Fibroblast of gingiva (primary cell): ENCODE results near the gene LAMA5.

Experiments used
- DNase-seq: peaks from one replicate; pipeline ENCODE4 v3.0.0-alpha.2; 2011; ENCODE audit warnings: low read depth

Gene LAMA5

DNA sequence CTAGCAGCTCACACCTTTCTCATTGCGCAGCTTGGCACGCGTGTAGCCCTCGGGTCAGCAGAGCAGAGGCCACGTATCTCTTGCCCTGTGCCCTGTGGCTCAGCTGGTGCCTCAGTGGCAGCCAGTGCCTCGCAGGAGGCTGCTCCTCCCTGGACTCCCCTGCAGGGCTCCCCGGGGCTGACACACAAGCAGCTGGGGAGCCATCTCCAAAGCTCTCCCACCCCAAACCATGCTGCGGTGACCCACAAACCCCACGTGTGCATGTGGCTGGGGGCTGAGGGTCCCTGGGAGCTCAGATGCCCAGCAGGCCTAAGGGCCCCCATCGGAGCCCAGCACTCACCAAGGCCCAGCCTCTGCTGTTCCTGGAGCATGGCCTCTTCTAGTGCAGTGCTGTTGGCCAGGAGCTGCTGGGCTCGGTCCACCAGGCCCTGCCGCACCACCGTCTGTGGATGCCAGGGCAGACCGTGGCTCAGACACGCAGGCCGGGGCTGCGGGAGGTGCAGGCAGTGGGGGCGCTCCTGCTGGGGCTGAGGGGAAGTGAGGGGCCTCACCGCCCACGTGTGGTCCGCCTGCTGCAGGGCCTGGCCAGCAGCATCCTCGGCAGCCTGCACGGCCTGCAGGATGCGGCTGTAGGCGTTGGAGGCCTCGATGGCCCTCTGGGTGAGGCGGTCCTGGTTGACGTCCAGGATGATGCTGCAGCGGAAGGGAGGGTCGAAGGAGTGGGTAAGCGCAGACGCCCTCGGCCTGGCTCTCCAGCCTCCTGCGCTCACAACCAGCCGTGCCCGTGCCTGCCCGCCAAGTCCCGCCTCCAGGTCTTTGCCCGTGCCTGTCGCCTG is 50.6 kb downstream of the LAMA5 start:
- DNase-seq, result no peak

DNA sequence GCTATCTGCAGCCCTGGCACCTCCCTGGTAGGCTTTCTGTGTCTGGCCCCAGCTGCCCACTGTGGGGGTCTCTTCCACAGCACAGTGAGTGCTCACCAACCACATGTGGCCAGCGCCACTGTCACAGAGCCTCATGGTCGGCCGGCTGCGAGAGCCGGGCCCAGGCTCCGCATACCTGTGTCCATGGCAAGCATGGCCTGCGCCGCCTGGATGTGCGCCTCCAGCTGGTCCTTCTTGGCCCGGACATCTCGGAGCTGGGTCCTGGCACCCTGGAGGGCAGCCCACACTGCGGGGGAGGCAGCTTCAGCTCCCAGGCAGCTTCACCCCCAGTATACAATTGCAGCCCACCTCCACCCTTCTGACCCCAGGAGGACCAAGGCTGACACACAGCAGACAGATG is 51.3 kb downstream of the LAMA5 start:
- no peak for DNase-seq

DNA sequence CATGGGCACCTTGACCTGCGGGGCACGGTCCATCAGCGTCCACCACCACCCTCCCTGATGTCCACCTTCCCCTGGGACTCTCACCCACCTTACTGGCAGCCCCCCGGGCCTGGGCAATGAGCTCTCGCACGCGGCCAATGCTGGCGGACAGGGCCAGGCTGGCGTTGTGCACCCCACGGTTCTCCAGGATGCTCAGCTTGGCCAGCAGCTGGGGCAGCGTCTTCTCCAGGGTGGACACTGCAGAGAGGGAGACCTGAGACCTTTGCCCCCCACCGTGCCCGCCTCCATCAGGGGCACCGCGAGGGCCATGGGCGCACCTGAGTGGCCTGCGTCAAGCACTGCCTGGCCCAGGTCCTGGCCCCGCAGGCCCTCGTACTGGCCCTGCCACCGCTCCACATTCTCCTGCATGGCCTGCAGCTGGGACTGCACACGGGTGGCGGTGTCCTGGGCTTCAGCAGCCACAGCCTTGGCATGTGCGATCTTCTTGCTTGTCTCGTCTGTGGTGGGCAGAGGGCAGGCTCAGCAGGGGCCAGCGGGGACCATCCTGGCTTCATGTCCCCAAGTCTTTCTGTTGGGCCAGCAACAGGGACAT is 52.3 kb downstream of the LAMA5 start:
- no peak for DNase-seq

DNA sequence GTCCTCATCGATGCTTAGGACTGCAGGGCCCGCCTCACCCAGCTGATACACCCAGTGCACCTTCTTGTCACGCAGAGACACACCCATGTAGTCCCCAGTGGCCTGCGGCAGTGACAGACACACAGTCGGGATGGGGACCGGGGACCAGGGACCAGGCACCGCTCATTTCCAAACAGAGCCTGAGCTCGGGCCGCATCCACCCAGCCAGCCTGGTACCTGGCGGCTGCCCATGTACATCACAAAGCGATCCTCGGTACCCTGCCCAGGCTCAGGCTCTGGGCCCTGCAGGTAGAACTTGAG is 52.8 kb downstream of the LAMA5 start:
- DNase-seq, result no peak

DNA sequence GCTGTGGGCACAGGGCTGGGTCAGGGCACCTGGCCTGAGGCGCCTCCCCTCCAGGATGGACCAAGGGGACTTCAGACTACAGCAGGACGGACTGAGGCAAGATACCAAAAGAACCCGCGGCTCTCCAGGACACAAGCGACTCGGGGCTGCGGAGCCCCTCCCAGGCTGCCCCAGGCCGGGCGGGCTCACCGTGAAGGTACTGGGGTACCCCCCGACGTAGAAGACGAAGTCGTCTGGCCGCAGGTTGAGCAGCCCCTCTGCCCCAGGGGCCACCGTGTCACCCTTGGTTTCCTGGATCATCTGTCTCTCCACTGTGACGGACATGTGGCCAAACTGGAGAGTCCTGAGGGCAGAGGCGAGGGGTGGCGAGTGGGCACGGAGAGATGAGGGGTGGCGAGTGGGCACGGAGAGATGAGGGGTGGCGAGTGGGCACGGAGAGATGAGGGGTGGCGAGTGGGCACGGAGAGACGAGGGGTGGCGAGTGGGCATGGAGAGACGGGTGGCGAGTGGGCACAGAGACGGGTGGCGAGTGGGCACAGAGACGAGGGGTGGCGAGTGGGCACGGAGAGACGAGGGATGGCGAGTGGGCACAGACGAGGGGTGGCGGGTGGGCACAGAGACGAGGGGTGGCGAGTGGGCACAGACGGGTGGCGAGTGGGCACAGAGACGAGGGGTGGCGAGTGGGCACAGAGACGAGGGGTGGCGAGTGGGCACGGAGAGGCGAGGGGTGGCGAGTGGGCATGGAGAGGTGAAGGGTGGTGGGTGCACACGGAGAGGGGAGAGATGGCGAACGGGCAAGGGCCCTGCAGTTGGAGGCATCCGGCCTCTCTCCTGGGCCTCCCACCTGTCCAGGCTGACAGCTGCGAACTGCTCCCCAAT is 53.4 kb downstream of the LAMA5 start:
- no peak for DNase-seq

DNA sequence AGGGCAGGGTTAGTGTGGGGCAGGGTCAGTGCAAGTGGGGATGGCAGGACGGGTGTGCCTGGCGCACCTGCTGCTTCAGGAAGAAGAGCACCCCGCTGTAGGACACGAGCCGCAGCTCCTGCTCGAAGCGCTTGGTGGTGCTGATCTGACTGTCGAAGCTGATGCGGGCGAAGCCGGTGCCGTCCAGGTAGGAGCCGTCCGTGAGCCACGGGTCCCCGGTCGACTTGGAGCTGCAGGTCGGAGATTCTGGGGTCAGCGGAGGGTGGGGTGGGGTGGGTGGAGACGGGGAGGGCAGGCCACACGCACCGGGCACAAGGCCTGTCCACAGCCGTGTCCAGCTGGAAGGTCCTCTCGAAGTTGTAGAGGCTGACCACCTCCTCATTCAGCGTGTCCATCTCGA is 54.1 kb downstream of the LAMA5 start:
- DNase-seq, result no peak

DNA sequence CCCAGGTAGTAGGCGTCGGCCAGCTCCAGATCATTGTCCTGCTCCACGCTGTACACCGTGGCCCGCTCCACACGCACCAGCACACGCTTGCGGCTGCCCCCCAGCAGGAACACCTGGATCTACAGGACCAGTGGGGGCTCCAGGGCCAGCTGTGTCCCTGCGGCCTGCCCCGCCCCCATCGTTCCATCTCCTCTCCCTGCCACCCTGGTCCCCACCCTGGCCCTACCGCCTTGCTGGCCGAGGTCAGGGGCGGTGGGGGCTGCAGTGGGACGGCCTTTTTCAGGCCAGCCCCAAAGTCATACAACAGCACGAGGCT is 54.5 kb downstream of the LAMA5 start:
- no peak for DNase-seq

DNA sequence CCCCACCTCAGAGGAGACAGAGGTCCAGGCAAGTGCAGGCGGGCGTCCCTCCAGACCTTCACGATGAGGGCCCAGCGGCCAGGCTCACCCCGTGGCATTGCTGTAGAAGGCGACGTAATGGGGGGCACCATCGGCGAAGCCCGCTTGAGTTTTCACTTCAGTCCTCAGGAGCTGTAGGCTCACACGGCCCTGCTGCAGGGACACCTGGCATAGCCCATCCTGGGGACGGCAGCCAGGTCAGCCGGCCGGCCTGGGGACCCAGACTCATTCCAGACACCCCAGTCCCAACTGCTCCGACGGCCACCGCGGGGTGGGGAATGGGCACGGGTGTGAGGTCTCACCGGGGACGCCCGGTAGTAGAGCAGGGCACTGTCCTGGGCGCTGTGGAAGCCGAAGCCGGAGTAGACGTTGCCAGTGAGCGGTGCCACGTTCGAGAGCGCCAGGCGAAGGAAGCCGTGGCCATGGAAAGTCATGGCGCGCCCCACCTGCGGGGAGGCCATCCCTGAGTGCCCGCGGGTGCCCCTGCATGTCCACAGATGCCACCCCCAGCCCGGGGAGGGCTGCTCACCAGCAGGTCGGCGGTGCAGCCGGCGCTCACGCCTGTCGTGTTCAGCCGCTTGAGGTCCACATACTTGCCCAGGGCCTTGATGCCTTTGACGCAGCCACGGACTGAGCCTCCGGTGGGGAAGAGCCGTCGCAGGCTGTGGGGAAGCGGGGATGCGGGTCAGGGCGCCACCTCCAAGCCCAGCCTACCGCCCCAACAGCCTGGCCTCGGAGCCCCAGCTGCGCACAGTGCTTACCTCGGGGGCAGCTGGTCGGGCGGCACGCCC is 55.1 kb downstream of the LAMA5 start:
- no peak for DNase-seq

DNA sequence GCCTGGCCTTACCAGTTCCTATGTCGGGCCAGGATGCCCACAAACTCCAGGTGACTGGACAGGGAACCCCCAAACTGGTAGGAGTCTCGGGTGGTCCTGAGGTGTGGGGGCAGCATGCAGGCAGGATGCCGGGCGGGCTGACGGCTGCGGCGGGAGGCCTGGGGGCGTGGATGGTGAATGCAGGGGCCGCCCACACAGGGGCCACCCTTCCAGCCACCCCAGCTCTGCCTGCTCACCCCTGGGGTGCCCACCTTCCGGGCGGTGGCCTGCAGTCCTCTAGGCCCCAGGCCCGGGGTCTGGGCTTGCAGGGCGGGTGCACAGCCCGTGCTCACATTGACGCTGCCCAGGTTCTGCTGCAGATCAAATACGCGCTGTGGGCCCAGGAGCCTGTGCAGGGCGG is 56.0 kb downstream of the LAMA5 start:
- DNase-seq, result no peak

DNA sequence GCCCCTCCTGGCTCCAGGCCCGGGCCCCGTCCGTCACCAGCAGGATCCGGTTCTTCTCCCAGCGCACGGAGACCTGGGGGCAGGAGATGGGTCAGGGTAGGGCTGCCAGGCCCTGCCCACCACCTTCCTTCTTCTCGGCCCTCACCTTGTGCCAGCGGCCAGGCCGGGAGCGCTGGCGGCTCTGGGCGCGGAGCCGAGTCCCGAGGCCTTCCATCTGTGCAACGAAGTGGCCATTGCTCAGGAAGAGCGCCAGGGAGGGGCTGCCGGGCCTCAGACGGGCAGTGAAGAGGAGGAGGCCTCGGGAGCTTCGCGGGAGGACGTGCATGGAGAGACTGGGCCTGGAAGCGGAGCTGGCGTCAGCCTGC is 56.4 kb downstream of the LAMA5 start:
- no peak for DNase-seq

DNA sequence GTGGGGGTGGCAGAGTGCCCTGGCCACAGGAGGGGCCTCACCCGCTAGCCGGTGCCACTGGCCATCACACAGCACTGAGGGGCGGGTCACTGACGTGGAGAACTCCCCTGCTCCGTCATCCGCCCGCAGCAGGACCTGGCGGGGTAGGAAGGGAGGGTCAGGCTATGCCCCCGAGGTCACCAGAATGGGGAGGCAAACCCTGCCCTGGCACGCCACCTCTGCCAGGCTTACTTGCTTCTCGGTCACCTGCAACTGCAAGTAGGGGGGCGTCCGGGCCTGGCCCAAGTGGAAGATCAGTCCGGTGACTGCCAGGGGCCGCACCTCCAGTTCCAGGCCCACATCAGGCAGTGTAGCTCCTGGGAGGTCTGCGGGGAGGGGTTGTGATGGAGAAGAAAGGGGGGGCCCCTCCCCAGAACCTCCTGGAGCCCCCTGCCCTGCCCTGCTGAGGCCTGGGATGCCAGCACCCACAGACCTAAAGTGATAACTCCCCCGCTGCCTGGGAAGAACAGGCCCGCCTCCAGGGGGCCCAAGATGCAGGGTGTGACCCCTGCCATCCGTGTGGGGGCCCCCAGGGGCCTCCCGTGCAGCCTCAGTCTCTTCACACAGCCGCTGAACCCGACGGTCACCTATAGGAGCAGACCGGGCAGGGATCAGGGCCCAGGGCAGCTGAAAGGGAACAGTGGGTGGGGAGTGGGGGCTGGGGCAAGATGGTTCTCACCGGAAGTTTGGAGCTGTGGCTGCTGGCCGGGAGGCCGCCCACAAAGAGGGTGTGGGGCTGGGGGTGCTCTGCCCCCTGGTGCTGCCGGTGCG is 57.0 kb downstream of the LAMA5 start:
- no peak for DNase-seq

DNA sequence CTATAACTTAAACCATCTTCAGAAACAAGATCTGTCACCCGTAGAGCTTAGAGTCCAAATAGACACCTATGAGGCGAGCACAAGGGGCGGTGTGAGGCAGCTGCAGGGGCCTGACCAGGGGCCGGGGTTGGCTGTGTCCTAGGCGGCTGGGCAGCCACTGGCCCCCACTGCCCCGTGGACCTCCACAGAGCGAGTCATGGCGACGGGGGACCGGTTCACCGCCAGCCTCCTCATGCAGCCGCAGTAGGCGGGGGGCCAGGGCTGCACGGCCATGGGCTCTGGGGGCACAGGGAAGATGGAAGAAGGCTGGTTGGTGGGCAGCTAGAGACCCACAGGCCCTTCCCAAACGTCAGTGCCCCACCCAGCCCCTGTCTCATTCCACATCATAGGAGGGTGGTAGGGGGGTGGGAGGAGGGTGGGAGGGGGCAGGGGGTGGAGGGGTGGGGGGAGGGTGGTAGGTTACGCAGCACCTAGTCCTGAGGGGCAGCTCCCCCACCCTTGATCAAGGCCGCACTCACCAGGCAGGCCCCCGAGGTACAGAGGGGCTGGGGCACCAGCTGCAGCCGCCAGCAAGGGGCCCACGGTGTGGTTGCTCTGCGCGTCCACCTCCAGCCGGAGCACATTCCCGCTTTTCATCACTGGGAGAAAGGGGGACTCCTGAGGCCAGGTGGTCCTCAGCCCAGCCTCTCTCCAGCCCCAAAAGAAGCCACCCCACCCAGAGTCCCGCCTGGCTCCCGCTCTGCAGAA is 57.7 kb downstream of the LAMA5 start:
- DNase-seq, result no peak

DNA sequence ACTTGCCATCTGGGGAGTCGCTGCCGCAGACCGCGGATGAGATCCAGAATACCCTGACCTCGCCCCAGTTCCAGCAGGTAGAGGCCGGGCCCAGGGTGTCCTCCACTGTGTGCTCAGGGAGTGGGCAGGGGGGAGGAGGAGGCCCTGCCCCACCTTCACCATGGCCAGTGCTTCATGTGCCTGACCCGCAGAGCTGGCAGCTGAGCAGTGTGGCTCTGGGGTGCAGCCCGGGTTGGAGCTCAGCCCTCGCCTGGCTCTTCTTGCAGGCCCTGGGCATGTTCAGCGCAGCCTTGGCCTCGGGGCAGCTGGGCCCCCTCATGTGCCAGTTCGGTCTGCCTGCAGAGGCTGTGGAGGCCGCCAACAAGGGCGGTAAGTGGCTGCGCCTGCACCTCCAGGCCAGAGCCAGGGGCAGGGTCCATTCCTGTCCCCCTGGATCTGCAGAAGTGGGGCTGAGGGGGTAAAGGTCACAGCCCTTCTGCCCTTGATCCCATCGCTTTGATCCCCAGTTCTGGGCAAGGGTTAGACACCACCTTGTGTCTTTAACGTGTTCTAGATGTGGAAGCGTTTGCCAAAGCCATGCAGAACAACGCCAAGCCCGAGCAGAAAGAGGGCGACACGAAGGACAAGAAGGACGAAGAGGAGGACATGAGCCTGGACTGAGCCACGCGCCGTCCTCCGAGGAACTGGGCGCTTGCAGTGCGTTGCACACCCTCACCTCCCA is 58.9 kb downstream of the LAMA5 start:
- no peak for DNase-seq

DNA sequence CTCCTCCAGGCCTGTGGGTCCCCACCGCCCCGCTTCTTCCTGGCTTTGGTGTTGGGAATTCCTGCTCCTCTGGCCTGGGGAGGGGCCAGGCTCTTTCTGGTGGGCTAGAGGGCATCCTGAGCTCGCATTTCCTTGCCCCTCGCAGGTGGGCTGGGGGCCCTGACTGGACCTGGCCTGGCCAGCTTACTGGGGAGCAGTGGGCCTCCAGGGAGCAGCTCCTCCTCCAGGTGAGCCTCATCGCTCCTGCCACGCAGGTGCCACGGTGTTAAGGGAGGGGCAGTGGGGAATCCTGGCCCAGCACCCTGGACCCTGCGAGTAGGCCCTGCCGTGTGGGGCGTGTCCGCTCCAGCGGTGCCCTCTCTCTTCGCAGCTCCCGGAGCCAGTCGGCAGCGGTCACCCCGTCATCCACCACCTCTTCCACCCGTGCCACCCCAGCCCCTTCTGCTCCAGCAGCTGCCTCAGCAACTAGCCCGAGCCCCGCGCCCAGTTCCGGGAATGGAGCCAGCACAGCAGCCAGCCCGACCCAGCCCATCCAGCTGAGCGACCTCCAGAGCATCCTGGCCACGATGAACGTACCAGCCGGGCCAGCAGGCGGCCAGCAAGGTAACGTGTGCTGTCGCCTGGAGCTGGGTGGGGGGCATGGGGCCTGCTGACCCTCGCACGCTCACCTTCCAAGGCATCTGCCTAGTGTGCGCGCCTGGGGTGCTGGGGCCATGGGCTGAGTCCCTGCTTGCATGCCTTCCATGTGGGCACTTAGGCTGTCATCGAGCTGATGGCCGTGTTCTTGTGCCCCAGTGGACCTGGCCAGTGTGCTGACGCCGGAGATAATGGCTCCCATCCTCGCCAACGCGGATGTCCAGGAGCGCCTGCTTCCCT is 59.6 kb downstream of the LAMA5 start:
- DNase-seq, result no peak

DNA sequence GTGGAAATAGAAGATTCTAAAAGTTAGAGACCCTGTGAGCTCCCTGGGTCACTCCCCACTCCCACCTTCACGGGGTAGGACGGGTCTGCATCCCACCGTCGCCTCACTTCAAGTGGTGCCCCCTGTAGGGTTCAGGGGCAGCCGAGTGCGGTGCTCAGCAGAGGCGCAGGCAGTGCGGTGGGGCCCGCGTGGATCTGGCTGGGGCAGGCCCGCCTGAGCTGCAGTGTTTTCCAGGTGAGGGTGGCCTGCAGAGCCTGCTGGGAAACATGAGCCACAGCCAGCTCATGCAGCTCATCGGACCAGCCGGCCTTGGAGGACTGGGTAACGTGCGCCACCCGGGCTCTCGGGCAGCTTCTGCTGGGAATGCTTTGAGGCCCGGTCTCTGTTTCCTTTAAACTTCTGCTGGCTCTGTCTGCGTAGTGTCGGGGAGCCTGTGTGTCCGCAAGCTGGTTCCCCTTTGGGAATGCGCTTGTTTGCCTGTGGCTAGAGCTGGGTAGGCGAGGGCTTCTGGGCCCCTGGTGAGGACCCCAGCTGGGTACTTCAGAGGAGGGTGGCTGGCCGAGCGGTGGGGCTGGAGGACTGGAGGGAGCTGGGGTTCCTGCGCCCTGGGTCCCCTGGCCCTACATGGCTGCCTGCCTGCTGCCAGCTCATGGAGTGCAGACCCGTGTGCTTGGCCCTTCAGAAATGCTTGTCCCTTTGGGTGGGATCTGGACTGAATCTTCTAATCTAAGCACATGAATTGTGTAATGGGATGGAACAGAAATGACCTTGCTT is 60.5 kb downstream of the LAMA5 start:
- DNase-seq, result no peak

DNA sequence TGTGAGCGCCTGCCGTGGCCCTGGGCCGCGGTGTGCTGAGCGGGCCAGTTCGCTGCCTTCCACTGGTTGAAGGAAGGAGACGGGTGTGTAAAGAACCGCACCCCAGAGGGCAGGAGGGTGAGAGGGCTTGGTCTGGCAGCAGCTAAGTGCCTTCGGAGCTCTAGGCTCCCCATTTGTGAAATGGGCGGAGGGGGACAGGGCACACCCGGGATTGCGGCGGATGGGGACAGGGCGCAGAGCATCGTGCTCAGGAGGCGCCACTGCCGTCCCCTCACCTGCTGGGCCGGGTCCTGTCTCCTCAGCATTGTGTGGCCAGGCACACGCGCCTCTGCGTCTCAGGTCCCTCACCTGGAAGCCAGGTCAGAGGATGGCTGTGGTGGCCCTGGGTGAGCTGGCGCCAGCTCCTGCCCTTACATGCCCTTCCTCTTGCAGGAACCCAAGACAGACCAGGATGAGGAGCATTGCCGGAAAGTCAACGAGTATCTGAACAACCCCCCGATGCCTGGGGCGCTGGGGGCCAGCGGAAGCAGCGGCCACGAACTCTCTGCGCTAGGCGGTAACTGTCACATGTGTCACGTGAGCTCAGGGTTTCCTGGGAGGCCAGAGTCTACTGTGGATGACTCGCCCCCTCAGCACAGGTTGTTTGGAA is 61.2 kb downstream of the LAMA5 start:
- DNase-seq, result no peak

DNA sequence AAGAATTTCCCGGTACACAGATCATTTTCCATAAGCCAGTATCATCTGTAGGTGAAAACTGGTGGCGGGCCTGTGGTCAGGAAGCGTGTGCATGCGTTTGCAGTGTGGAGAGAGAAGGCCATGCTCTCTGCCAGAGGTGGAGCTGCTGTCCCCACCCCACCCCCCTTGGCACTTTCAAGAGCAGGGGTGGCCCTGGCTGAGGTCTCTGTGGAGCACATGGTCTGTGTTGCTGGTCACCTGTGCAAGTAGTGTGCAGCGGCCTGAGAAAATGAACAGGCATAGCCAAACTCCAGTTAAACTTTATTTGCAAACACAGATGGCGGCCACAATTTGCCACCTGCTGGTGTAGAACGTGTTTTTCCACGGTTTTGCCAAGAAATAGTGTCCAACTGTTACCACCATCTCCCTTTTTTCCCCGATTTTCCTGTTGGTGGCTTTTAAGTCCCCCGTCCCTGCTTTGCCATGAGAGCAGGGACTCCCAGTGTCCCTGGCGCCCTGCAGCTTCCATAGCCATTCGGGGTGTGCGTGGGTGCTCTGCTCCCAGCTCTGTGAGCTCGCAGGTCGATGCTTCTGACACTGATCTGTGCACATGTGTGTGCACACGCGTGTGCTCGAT is 61.9 kb downstream of the LAMA5 start:
- peak; percentile 6 for DNase-seq
